HG03097 (cell line): Measurements from ENCODE around the gene EIF5A.

Experiments
- ATAC-seq: cut with Tn5 transposase; IDR thresholded peaks from one replicate; pipeline ENCODE4 v1.9.1; 2021; ENCODE audit not compliant: unreplicated experiment, low FRiP score

EIF5A gene

DNA sequence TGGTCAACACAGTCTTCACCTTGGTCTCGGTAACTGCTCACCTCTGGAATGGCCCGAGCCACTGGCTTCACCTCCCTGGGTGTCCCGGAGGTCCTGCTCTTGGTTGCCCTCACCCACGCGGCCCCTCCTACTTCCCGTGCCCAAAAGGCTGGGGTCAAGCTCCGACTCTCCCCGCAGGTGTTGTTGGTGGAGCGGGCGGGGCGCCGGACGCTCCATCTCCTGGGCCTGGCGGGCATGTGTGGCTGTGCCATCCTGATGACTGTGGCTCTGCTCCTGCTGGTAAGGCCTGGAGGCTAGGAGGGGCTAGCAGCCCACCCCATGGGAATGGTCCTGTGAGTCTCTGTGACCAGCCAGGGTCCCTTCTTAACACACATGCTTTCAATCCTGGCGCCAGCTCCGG, 22.5 kb upstream of the EIF5A start:
- no peak for ATAC-seq

DNA sequence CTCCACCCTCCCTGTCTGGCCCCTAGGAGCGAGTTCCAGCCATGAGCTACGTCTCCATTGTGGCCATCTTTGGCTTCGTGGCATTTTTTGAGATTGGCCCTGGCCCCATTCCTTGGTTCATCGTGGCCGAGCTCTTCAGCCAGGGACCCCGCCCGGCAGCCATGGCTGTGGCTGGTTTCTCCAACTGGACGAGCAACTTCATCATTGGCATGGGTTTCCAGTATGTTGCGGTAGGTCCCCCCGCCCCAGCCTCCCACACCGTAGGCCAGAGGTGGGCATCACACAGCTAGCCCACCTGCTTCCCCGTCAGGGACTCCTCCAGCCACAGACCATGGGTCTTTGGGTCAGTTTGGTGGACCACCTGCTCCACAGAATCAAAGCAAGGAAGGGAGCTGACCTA, 21.7 kb upstream of the EIF5A start:
- no peak for ATAC-seq

DNA sequence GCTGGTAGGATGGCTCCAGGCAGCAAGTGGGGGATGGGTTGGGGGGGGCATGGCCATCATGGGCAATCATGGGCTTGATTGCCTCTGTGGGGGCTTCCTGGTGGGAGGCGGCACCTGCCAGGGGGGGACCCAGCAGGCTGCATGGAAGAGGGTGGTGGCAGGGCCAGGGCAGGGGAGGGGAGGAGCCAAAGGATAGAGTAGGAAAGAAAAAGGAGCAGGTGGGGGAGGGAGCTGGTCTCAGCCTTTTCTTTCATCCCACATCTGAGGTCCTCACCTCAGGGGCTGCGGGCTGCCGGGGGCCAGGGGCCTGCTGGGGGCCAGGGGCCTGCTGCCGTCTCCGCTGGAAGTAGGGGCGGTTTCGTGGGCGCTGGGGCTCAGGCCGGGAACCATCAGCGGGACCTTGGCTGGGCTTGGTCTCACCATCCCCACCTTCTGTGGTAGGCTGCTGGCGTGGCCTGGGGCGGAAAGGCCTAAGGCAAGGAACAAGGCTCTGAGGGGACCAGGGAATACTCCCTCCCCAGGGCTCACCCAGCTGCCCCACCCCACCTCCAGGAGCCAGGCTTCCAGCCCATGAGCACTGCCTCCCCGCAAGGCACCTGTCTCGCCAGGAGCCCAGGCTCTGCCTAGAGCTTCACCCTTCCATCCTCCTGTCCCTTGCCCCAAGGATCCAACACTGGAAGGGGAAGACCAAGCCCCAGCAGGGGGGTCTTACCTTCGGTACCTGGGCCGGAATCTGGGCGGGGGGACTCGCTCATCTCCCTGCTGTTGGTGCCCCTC, 18.0 kb upstream of the EIF5A start:
- no peak for ATAC-seq

DNA sequence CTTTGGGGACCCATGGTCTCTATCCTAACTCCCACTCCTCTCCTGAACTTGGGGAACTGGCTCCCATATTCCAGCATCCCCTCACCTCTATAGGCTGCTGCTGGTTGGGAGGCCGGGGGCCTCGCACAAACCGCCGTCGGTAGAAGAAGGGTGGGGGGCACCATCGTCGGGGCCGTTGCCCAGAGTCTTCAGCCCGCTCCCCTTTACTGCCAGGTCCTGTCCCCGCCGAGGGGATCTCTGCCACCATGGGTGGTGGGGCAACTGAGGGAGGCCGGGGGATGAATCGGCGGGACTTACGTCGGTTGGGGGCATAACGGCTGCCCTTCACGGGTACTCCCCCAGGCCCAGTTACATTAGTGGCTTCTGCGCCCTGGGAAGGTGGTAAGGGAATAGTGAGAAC, 17.3 kb upstream of the EIF5A start:
- ATAC-seq: no peak

DNA sequence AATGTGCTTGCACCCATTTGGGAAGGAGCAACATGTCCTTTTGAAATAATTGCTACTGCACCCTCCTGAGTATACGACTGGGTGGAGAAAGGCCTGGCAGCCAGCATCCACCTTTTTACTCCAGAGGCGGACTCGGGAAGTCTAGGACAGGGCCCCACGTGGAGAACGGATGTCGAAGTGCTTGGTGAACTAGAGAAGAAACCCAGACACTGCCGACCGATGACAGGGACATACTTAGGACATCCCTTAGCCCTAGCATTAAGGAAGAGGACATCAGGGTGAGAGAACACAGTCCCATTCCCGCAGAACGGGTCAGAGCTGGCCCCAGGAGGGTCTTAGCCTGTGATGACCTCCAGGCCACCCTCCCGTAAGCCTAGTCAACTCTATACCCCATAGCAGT, 16.7 kb upstream of the EIF5A start:
- no peak for ATAC-seq

DNA sequence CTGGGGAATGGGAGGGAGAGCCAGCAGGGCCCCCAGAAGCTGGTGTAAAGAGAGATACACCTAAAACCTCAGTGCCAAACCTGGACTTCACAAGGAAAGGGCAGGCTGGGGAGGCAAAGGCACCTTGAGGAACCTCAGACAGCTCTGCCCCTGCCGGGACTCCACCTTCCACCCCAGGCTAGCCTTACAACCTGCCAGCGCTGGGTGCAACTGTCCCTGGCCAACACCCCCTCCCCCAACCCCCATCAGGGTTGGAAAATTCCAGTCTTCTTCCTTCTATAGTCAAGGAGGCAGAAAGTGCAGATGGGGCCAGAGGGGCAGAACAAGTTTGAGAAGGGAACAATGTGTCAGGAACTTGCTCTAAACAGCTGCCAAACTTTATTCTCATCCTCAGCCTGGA, 15.2 kb upstream of the EIF5A start:
- no peak for ATAC-seq

DNA sequence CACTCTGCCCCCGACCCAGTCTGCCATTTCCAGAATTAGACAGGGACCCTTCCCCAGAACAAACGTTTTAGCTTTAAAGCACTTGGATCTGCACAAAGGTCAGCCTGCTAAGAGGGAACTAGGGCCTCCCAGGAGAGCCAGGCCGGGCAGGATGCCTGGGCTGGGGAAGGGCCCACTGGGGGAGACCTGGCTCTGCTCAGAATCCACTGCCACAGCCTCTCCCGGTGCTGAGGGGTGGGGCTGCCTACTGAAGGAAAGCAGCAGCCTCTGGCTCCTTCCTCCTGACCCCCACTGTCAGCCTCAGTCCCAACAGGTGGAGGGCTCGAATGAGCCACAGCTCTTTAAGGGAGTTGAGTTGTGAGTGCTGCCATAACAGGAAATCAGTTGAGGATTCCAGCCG, 14.7 kb upstream of the EIF5A start:
- no peak for ATAC-seq

DNA sequence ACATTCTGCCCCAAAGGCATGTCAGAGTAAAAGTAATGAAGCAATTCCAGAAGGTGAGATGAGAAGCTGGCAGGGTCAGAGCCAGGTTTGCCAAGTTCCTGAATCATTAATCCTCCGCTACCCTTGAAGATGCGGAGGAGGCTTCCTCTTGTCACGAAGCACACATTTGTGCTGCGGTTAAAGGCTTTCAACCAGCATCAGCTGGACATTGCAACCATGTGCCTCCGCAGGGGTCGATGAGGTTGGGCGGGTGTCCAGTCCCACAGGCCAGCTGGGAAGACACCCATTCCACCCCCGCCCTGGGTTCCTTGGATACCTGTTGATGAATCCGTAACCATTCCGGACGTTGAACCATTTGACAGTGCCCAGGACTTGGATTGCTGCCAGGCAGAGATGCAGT, 14.3 kb upstream of the EIF5A start:
- ATAC-seq: no peak

DNA sequence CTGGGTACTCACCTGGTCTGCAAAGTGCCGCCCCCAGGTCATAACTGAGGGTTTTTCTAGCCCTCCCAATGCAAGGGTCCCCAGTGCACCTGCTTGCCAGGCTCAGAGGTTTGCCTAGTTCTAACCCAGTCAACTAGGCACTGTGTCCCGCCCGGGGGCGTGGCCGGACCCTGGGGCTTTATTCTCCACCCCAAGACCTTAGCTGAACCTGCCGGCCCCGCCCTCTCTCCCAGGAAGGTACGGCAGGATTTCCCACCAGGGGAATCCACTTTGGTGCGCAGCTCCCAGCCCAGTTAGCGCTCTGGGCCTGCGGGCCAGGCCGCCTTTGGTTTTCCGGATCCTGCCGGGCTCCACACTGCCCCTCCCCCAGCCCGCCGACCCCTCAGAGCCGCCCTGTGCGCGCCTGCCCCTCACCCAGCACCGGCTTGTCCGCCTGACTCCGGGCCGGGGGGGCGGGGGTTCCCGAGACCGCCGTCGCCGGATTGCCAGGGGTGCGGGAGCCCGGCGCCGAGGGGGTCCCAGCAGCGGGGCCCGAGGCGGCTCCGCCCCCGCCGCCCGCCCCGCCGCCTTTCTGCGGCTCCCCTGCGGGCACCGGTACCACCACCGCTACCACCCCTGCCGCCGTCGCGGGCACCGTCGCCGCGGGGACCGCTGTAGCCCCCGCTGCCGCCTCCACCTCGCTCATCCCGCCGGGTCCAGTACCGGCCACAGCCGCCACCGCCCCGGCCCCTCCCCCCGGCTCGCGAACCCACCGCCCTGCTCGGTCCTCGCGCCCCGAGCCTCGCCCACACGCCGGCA, 13.4 kb upstream of the EIF5A start:
- ATAC-seq: no peak

DNA sequence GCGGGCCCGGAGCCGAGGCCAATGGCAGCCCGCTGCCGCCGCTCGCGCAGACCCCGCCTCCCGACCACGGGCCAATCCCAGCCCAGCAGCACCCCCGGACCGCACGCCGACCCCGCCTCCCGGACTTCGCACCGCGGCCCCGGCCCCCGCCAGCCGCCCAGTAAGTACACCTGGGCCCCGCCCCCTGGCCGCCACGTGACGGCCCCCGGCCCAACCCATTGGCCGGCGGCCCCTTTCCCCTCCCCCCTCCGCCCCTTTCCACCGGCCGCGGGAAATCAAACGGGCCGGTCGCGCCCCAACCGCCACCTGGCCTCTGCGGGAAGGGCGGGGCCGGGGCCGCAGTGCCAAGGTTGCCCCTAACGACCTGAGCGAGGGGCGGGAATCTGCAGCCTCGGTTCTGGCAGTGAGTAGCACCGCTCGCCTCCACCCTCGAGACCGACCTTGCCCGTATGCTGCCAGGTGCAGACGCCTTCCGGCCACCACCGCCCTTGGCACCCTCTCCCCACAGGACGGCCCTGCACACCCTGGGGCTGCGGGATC, 12.7 kb upstream of the EIF5A start, which contains the start of gene YBX2:
TSS of gene YBX2 (minus strand) at position 26 of the 540 bp plus-strand sequence. CDS start 139 bp downstream, outside the sequence.
- ATAC-seq: peak; percentile 36

DNA sequence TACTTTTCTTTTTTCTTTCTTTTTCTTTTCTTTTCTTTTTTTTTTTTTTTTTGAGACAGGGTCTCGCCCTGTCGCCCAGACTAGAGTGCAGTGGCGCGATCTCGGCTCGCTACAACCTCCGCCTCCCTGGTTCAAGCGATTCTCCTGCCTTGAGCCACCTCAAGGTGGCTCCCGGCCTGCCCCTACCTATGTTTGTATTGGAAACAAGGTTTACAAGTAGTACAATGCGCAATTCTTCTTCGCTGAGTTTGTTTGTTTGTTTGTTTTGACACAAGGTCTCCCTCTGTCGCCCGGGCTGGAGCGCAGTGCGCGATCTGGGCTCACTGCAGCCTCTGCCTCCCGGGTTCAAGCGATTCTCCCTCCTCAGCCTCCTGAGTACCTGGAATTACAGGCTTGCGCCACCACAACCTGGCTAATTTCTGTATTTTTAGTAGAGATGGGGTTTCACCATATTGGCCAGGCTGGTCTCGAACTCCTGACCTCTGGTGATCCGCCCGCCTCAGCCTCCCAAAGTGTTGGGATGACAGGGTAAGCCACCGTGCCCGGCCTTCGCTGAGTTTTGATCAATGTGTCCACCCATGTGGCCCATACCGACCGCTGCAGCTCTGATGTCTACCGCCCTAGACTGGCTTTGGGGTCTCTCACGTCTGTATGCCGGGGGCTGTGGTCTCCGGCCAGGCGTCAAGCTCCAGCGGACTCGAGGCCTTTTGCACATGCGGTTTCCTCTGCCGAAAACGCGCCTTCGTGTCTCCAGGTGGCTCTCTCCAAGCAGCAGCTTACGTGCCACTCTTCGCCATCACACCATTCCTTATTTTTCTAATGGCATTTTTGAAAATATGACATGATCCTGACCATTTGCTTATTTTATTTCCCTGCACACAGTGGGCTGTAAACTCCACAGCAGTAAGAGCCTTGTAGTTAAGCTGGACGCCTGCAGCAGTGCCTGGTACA, 11.9 kb upstream of the EIF5A start:
- no peak for ATAC-seq

DNA sequence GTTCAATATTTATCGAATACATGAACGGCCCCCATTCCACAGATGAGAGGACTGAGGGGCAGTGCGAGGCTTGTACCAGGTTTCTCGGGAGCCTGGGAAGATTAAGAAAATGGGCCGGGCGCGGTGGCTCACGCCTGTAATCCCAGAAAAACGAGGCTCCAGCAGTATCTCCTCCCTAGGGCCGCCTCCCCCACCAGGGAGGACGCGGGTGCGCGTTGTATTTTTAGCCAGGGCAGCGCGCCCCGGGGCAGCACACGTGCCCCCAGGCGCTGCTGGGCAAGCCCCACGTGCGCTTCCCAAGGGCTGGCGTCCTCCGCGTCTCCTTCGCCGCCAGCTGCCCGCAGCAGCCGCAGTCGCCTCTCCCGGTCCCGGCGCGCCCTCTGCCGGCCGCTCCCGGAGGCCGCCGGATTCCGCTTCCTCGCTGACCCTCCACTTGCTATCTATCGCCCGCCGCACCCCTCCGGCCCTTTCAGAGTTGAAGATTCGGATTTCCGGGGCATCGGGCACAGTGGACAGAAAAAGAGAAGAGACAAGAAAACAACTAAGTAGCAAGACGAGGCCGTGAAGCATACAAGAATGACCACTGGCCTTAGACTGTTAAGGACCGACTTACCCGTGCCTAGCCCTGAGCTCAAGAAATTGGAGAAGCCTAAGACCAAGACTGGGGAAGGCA, 11.1 kb upstream of the EIF5A start:
- no peak for ATAC-seq

DNA sequence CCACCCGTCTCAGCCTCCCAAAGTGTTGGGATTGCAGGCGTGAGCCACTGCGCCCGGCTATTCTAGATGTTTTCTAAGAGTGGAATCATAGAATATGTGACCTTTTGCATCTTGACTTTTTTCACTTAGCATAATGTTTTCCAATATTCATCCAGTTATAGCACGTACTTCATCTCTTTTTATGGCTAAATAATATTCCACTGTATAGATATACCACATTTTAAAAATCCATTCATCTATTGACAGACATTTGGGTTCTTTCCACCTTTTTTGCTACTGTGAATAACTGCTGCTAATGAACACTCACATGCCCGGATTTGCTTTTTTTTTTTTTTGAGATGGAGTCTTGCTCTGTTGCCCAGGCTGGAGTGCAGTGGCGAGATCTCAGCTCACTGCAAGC, 3.2 kb upstream of the EIF5A start:
- no peak for ATAC-seq

DNA sequence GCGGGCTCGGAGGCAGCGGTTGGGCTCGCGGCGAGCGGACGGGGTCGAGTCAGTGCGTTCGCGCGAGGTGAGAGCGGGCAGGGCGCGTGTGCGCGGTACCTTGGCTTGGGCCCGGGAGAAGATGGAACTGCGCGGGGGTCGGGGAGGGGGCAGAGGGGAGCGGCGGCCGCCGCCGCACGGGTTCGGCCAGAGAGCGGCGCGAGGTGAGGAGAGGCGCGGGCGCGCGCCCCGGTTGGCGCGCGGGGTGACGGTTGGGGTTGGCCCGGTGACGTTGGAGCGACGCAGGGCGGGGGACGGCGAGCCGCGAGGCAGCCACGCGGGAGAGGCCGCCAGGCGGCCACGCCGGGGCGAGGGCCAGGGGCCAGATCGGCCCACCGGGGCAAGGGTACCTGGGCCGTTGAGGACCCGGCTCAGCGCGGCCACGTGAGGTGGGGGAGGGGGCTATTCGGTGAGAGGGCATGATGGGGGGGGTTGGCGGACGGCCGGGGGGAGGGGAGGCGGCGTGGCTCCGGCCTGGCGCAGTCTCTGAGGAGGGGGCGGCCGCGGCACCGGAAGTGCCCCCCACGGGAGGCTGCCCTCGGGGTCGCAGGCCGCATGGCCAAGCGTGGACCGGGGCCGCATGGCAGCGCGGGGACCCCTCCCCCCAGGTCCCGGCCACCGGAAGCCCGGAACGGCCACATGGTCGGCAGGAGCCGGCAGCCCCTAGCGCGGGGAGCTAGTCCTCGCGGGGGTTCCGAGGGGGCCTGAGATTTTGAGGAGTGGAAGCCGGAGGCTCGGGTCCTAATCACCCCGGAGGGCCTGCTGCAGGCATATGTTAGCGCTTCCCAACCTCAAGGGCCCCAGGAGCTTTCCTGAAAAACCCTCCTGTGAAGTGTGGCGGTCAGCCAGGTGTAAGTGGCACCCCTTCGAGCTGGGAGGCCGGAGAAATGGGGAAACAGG, 527 bp downstream of the EIF5A start:
- ATAC-seq: peak; percentile 1

DNA sequence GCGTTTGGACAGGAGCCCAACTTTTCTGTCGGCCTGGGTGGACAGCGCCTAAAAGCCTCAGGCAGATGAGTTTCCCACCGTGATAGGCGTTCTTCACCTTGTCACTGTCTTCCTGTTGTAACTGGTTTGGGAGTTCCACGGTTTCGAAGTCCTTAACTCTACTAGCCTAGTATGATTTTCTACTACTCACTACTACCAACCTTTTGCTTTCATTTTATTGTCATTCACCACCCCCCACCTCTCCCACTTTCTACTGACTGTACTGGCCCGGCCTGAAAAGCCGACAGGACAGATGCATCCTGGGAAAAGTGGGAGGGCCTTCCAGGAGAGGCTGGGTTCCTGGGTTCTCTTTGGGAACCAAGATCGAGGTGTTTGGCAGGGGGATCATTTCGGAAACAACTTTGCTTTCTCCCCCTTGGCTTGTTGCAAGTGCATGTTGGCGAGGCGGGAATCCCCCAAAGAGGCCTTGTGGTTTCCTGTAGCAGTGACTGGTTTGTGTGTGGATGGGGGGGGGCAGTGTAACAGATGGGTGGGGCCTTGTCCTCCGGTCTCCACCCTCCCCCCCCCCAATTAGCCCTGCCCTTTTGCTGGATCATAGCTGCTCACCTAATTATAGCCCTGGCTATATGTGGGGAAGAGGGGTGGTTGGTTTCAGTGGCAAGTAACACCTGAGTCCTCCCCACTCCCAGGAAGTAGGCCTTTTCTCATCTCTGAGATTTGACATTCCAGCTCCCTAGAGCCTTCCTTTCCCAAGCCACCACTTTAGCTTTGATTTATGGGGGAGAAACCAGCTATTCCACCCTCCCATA, 1.4 kb downstream of the EIF5A start:
- ATAC-seq: no peak

DNA sequence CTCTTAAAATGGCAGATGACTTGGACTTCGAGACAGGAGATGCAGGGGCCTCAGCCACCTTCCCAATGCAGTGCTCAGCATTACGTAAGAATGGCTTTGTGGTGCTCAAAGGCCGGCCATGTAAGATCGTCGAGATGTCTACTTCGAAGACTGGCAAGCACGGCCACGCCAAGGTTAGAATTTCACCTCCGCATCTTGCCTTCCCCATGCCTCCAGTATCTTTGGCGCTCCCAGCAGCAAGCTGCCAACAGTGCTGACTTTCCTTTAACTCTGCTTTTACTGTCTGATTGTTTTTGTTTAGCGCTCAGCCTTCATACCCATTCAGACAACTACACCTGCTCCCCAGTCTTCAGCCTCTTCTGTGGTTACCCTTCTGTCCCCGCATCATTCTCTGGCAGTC, 2.2 kb downstream of the EIF5A start:
- no peak for ATAC-seq

DNA sequence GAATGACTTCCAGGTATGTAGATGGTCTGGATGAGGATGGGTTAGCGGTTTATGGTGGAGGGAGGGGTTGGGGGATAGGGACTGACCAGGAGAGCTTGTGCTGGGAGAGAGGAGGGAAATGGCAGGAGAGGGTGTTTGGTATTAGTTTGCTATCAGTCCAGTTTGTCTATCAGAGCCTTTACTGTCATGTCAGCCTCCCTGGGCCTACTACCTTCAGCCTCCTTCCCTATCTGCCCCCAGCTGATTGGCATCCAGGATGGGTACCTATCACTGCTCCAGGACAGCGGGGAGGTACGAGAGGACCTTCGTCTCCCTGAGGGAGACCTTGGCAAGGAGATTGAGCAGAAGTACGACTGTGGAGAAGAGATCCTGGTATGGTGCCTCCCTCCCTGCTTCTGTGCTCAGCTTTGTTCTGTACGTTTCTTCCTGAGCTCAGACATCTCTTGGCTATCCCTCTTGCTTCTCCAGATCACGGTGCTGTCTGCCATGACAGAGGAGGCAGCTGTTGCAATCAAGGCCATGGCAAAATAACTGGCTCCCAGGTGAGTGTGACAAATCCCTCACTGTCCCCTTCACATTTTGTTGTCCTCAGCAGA, 3.8 kb downstream of the EIF5A start:
- ATAC-seq: no peak
